ENCODE measurements around the gene SENP1. TPM values are rescaled to one million over a fixed set of nuclear protein-coding genes. Genes with fewer than 3 reads are reported as not detected.

Gene SENP1
- total and polyA plus RNA-seq, 2 of the 13 experiments (the other 11 are each of a cell fraction or from before 2014, with no cell fraction given): 14.0 to 20.2 TPM

DNA sequence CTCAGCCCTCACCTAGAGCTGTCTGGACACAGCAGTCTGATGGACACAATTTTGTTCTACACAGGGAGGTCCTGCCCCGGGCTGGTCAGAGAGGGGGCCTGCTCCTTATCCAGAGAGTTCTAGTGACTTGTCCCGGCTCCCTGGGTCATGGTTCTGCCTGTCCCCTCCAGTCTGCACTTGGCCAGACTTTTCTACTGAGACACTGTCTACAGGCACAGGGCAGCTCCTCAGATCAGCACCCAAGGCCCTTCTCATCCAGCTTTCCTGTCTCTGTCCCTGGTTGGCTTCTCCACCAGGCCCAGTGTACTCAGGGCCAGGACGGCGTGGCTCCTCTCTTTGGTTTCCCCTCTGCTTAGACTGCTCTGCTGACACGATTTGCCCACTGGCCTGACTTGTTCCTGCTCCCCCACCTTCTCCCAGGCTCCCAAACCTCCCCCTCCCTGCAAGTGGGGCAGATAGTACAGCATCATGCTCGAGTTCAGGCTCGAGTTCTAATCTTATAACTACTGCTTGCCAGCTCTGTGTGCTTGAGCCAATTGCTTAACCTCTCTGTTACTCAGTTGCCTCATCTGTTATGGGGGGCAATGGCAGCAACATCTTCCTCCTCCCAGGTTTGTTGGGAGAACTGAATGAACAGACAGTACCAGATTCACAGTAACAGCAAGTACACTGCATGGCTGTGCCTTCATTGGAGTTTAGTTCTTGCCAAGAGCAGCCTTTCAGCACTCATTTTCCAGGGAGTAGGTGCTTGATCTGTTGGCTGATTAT is 79.6 kb downstream of the SENP1 start:
- no TSS peak for BruUV-seq (replicated peaks)
- 26% methylated on average over 5 of the region's 7 CpGs for WGBS (ENCODE audit: low lambda C conversion rate)
- FAIRE-seq (no peak), DNase-seq (ENCODE audit: low spot score) (no peak), ATAC-seq (no peak)
- intact Hi-C loops (cut with micrococcal nuclease; ENCODE audit: unreplicated experiment): loop anchor here (10.0 kb wide), 1 partner anchor 61 kb away; the partner anchor contains the start of gene TMEM106C
- Histone ChIP-seq H3K4me2 (ENCODE audit: low read depth, low read length) (no peak overlapping the region), H3K36me3 (replicated peaks in 1 of 2; ENCODE audit: control insufficient read depth in 1 of 2, insufficient read depth in 2 of 2, low read length in 2 of 2) (no peaks in the 10 kb centered on the region), H4K20me1 (ENCODE audit: insufficient read depth, low read length) (no peaks in the 10 kb centered on the region), H3K79me2 (ENCODE audit: insufficient read depth, low read length) (no peaks in the 10 kb centered on the region), H3K9ac (ENCODE audit: insufficient read depth, low read depth, low read length) (no peak overlapping the region), H3K9me3 (ENCODE audit: low read length) (no peaks in the 10 kb centered on the region), H3K4me1 (ENCODE audit: insufficient read depth, low read length) (peaks cover 88% of the 10 kb centered on the region), H3K4me3 (replicated peaks in 1 of 3; ENCODE audit: insufficient read depth in 1 of 3, low read depth in 2 of 3, low read length in 3 of 3) (no peak overlapping the region), H2AFZ (ENCODE audit: low read length) (no peak overlapping the region), H3K27ac (ENCODE audit: extremely low read length, insufficient read depth, low read length) (no peak overlapping the region), H3K27me3 (ENCODE audit: control insufficient read depth in 1 of 2, insufficient read depth in 2 of 2, low read length in 2 of 2) (peaks cover 3 to 9% of the 10 kb centered on the region in 2 experiments; a peak in 1 of 5 replicates)
- POLR2A ChIA-PET: no interaction called here
- in situ Hi-C loops (cut with HindIII; ENCODE audit: extremely low pct_ligation_motif_present, low pct_unique_long_range_greater_than_20kb): no loop called here
- CTCF ChIA-PET (ENCODE audit: low intra/inter-chr PET ratio, low total read pairs): no interaction called here
- TF ChIP-seq ZBTB2 (CRISPR knock-in tag; IDR thresholded peaks at IDR 0.05; ENCODE audit: low read depth) (no peak), ZNF768 (CRISPR knock-in tag; IDR thresholded peaks at IDR 0.05) (peak; percentile 44)

GRCh38 chr12:48025281-48025680 is 80.6 kb downstream of the SENP1 start:
- intact Hi-C loops (cut with micrococcal nuclease; ENCODE audit: unreplicated experiment): loop anchor here (10.0 kb wide), 1 partner anchor 60 kb away; the partner anchor contains the start of gene TMEM106C
- H2AFZ ChIP-seq (ENCODE audit: low read length): no peak overlapping the region
- BruUV-seq (replicated peaks): no TSS peak
- POLR2A ChIA-PET: no interaction called here
- in situ Hi-C loops (cut with HindIII; ENCODE audit: extremely low pct_ligation_motif_present, low pct_unique_long_range_greater_than_20kb): no loop called here
- H3K4me3 ChIP-seq (replicated peaks in 1 of 3; ENCODE audit: insufficient read depth in 1 of 3, low read depth in 2 of 3, low read length in 3 of 3): no peak overlapping the region
- FAIRE-seq (no peak), ATAC-seq (no peak), DNase-seq (ENCODE audit: low spot score) (no peak)
- H3K79me2 ChIP-seq (ENCODE audit: insufficient read depth, low read length): no peaks in the 10 kb centered on the region
- H3K9ac ChIP-seq (ENCODE audit: insufficient read depth, low read depth, low read length): no peak overlapping the region
- H4K20me1 ChIP-seq (ENCODE audit: insufficient read depth, low read length): no peaks in the 10 kb centered on the region
- TF ChIP-seq ZNF260 (CRISPR knock-in tag; IDR thresholded peaks at IDR 0.05; ENCODE audit: borderline replicate concordance, low read depth): no peak
- no peak for TF ChIP-seq MIER2 (CRISPR knock-in tag; IDR thresholded peaks at IDR 0.05)
- no peak for TF ChIP-seq ZNF292 (CRISPR knock-in tag; IDR thresholded peaks at IDR 0.05; ENCODE audit: borderline replicate concordance, low read depth)
- TF ChIP-seq, protein P1, sequence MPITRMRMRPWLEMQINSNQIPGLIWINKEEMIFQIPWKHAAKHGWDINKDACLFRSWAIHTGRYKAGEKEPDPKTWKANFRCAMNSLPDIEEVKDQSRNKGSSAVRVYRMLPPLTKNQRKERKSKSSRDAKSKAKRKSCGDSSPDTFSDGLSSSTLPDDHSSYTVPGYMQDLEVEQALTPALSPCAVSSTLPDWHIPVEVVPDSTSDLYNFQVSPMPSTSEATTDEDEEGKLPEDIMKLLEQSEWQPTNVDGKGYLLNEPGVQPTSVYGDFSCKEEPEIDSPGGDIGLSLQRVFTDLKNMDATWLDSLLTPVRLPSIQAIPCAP (CRISPR knock-in tag; IDR thresholded peaks at IDR 0.05; ENCODE audit: low read depth): no peak
- TF ChIP-seq SRY (CRISPR knock-in tag; IDR thresholded peaks at IDR 0.05): no peak
- TF ChIP-seq IRX3 (CRISPR knock-in tag; IDR thresholded peaks at IDR 0.05; ENCODE audit: borderline replicate concordance, low read depth): no peak
- TF ChIP-seq KAT2B (IDR thresholded peaks at IDR 0.05; ENCODE audit: borderline replicate concordance, low read depth, low read length): no peak
- no peak overlapping the region for H3K4me2 ChIP-seq (ENCODE audit: low read depth, low read length)
- no peaks in the 10 kb centered on the region for H3K36me3 ChIP-seq (replicated peaks in 1 of 2; ENCODE audit: control insufficient read depth in 1 of 2, insufficient read depth in 2 of 2, low read length in 2 of 2)
- H3K9me3 ChIP-seq (ENCODE audit: low read length): no peaks in the 10 kb centered on the region
- H3K4me1 ChIP-seq (ENCODE audit: insufficient read depth, low read length): peaks cover 88% of the 10 kb centered on the region
- peaks cover 3 to 9% of the 10 kb centered on the region in 2 experiments; a peak in 1 of 5 replicates for H3K27me3 ChIP-seq (ENCODE audit: control insufficient read depth in 1 of 2, insufficient read depth in 2 of 2, low read length in 2 of 2)
- CTCF ChIA-PET (ENCODE audit: low intra/inter-chr PET ratio, low total read pairs): no interaction called here
- 35% methylated on average over 3 of the region's 7 CpGs for WGBS (ENCODE audit: low lambda C conversion rate)
- H3K27ac ChIP-seq (ENCODE audit: extremely low read length, insufficient read depth, low read length): no peak overlapping the region

All from HepG2 (cell line).